NCI-H1092 (cell line): ENCODE data around the gene CSNK2A1.
"Not testable (repeated sequence)": the region's sequence is repeated elsewhere in the genome, so short reads cannot be mapped to it uniquely, and the experiment has no call there.

ENCODE experiments used
- DNase-seq: peaks from one replicate; lab custom pipeline; 2025; lab: John Stamatoyannopoulos, UW

CSNK2A1 gene

DNA sequence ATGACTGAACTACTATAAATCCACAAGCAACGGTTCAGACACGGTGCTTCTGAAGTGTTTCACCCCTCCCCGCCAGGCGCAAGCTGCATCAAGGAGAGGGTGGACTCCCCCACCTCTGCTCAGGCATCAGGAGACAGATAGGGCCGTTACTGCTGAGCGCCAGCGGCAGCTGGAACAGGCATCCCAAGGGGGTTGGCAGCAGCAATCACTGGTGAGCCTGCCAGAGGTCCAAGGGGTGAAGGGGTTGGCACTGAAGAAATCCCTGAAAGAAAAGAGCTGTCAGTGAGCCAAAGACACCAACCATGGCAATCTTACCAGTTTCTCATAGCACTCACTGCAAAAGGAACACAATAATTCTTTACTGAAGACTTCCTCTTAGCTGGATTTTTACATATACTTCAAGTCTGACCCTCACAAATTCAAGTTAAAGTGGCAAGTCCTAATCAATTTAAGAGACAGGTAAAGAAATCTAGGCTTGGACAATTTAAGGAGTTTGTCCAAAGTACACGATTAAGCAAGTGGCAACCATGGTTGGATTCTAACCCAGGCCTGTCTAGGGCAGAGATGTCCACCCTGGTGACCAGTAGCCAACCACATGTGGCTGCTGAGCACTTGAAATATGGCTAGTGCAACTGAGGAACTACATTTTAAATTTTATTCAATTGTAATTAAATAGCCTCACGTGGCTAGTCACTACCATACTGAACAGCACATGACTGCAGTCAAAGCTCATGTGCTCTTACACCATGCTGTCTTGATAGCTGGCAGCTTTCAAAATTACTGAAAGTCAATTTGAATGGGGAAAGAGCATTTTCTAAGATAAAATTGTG lies 59.6 kb downstream of the CSNK2A1 start:
- DNase-seq, result peak; percentile 7

DNA sequence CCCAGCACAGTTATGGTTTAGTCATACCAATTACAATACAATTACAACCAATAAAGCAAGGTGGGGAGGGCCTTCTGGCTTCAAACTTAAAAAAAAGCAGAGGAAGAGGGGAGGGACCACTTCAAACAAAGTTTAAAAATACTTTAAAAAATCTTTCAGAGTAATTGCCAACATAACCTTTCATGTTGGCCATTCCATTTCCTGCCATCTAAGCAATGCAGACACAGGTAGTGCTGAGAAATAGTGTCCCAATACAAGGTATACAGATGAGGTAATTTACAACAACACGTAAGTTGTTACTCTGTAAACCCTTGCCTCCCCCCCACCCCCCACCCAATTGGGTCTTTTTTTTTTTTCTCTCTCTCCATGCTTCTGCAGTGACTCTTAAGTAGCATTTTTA lies 62.4 kb downstream of the CSNK2A1 start:
- DNase-seq, result no peak

- DNase-seq, result no peak
Measured at GRCh38 chr20:480044-480443, 63.5 kb downstream of the CSNK2A1 start.

GRCh38 chr20:479487-479886 lies 64.1 kb downstream of the CSNK2A1 start:
- no peak for DNase-seq

DNA sequence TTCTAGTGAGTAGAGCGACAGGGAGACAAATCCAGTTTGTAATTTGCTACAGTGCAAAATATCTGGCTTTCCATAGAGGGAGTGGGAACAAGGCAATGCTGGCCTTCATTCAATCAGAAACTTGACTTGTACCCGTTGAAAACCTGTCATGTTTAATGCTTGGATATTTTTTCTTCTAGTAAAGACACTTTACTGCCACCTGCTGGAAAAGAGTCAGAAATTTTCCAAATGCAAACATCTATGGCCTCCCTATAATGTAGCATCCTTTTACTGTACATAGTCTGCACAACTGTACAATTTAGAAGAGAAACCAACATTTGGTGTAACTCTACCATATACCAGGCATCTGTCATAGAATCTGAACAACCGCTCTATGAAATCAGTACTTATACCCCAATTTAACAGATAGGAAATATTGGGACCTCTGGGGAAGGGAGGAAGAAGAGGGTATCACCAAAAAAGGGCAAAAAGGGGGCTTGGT lies 64.6 kb downstream of the CSNK2A1 start:
- peak; percentile 45 for DNase-seq

DNA sequence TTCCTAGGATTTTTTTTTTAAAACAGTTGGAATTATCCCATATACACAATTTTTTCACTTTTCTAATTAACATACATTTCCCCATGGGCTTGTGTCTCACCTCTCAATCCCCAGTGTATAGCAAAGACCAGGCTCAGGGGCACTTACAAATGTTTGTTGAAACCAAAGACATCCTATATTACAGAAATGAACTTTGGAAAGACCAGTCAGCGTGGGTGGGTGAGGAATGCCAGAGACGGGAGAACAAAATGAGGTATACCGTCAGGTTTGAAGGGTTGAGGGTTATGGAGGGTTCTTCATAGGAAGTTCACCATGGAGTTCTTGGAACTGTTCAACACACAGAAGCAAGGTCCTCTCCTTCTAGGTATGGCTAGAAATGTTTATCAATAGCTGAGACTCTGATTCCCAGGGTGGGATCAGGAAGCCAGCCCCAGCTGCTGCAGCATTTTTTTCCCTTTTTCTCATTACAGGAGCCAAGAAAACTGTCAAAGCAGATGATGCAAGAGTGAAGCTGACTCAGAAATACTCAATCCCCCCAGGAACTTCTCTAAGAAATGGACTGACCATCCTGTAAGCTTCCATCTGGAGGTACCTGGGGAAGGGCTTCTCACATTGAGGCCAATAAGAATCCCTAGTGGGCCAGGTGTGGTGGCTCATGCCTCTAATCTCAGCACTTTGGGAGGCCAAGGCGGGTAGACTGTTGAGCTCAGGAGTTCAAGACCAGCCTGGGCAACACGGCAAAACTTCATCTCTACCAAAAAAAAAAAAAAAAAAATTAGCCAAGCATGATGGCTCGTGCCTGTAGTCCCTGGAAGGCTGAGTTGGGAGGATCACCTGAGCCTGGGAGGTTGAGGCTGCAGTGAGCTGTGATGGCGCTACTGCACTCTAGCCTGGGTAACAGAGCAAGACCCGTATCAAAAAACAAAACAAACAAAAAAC lies 65.3 kb downstream of the CSNK2A1 start:
- DNase-seq, result no peak

DNA sequence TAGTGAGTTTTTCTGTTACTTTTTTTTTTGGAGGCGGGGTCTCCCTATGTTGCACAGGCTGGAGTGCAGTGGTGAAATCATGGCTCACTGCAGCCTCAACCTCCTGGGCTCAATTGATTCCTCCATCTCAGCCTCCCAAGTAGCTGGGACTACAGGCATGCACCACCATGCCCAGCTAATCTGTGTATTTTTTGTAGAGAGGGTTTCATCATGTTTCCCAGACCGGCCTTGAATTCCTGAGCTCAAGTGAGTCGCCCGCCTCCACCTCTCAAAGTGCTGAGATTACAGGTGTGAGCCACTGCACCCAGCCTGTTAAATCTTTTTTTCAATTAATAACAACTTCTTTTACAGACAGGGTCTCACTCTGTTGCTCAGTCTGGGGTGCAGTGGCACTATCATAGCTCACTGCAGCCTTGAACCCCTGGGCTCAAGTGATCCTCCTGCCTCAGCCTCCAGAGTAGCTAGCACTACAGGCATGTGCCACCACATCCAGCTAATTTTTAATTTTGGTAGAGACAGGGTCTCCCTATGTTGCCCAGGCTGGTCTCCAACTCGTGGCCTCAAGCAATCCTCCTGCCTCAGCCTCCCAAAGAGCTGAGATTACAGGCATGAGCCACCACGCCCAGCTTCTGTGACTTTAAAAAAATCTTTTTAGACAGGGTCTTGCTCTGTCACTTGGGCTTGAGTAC lies 66.9 kb downstream of the CSNK2A1 start:
- DNase-seq, result not testable (repeated sequence)

GRCh38 chr20:475463-476357 lies 67.9 kb downstream of the CSNK2A1 start:
- no peak for DNase-seq

GRCh38 chr20:474581-474980 lies 69.0 kb downstream of the CSNK2A1 start:
- no peak for DNase-seq

DNA sequence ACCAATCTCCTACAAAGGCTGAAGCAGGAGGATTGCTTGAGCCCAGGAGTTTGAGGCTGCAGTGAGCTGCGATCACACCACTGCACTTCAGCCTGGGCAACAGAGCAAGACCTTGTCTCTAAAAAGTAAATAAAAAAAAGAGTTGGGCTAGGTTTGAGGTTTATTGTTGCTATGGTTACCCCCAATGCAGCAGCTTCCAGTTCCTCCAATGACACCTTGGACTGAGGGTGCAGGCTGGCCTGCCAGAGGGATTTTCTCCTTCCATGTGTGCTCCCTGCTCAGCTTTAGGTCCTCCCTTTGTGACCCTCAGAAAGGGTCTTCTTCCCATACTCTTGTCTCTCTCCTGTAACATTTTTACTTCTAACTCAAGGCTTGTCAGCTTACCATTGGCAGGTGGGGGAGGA lies 70.7 kb downstream of the CSNK2A1 start:
- no peak for DNase-seq

DNA sequence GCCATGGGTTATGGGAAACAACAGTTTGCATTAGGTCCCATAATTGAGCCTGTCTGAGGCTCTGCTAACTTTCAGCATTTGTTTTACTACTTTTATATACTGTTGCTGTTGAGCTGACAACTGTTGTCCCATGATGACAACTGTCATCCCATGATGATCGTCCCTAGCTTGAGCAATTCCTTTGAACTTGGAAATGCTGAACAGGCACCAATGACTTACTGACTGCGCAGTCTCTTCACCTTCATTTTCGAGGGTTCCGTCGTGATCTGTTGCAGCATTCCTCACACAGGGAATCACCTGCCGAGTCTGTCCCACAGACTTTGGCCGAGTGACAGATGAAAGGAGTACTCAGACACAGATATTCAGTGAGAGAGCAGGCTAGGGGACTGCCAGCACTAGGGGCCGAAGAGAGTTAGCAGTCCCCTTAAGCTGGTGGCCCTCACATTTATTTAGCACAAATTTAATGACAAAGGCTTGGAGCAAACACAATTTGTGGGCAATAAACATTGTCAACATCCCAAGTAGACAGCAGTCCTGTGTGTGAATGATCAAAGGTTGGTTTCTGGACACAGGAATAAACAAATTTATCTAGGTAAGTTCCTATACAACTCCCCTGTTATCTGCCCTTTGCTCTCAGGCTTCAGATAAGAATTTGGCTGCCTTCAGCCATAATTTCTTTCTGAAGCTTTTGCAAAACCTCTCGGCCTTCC lies 71.3 kb downstream of the CSNK2A1 start:
- DNase-seq, result no peak

- no peak for DNase-seq
Measured at GRCh38 chr20:469746-470490, 73.7 kb downstream of the CSNK2A1 start.

DNA sequence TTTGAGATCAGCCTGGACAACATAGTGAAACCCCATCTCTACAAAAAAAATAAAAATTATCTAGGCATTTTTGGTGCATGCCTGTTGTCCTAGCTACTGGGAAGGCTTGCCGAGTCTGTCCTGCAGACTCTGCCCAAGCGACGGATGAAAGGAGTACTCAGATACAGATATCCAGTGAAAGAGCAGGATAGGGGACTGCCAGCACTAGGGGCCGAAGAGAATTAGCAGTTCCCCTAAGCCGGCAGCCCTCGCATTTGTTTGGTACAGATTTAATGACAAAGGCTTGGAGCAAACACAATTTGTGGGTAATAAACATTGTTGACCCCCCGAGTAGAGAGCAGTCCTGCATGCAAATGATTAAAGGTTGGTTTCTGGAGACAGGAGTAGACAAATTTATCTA lies 75.8 kb downstream of the CSNK2A1 start:
- DNase-seq, result no peak

DNA sequence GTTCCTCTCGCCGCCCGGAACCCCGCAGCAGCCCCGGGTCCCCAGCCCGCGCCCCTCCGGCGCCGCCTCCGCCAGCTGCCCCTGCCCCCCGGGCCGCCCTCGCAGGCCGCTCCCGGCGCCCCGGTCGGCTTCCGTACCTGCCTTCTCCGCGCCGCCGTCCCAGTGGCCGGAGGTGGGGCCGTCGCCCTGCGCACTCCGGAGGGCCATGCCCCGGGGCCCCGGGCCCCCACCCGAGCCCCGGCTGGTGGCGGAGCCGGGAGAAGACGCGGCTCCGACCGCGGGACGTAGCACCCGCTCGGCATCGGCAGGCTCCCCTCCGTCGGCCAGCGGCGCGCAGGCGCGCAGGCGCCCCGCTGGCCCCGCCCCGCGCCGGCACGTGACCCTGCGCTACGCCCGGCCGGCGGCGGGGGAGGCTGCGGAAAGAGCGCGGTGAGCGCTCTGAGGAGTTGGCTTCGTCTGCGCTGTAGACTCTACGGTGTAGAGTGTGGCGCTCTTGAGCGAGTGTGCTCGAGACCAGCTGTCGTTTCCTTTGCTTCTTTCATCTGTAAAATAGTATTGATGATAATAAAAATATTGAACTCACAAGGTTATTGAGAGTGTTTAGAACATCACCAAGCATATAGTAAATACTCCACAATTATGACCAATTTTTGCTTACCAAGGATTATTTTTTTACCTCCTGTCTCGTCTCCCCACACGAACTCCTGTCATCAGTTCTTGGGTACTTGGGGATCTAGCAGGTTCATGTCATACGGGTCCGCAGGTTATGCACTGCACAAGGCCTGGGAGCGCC lies 81.2 kb downstream of the CSNK2A1 start, which contains the start of gene TBC1D20:
TBC1D20 (minus strand) TSS at position 335 of the 793 bp plus-strand sequence; CDS start at position 207, 128 bp downstream.
- peak; percentile 87 for DNase-seq

DNA sequence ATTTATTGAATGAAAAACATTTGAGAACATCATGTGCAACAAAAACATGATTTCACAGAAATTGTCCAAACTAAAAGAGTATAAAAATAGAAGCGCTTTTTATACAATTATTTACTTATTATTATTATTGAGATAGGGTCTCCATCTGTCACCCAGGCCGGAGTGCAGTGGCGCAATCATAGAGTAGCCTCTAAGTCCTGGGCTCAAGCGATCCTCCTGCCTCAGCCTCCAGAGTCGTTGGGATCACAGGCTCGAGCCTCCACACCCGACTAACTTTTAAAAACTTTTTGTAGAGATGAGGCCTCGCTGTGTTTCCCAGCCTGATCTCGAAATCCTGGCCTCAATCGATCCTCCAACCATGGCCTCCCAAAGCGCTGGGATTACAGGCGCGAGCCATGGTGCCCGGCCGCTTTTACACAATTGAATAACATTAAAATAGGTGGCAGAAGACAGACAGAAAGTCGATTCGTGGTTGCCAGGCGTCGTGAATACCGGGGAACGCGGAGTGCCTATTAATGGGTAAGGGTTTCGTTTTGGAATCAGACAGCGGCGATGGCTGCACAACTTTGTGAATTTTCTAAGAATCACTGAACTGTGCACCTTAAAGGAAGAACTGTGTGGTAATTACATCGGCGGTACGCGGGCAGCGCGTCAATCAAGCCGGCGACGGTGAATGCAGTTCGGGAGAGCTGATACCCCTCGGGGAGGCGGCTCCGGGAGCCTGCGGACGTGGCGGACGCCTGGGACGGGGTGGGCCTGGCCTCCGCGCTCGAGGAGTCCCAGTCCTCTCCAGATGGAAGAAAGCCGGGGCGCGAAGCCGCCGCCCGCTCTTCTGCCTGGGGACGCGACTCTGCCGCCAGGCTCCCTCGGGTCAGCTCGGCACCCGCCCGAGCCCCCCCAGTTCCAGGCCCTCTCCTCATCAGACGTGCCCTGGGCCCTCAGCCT lies 82.1 kb downstream of the CSNK2A1 start:
- DNase-seq, result no peak

DNA sequence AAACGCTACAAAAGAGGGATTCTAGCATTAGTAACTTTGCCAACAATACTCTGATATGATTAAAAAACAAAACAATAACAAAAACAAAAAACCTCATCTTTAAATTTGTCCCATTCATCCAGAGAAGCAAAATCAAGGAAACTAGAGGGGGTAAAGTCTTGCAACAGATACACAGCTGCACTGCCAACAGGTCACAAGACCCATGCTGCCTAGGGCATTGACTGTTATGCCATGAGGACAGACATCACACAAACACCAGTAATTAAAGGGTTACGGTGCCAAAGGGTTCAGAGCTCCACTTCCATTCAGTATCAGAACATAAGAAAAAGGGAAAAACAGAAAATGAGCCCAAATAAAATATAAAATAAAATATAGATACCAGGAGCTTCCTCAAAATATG lies 82.9 kb downstream of the CSNK2A1 start:
- no peak for DNase-seq

- no peak for DNase-seq
Measured at GRCh38 chr20:460180-460579, 83.4 kb downstream of the CSNK2A1 start.

GRCh38 chr20:458776-459175 lies 84.8 kb downstream of the CSNK2A1 start:
- no peak for DNase-seq
